ENCODE measurements around the gene TRIM69.
"Not testable (repeated sequence)": the region's sequence is repeated elsewhere in the genome, so short reads cannot be mapped to it uniquely, and the experiment has no call there.

TRIM69 gene

DNA sequence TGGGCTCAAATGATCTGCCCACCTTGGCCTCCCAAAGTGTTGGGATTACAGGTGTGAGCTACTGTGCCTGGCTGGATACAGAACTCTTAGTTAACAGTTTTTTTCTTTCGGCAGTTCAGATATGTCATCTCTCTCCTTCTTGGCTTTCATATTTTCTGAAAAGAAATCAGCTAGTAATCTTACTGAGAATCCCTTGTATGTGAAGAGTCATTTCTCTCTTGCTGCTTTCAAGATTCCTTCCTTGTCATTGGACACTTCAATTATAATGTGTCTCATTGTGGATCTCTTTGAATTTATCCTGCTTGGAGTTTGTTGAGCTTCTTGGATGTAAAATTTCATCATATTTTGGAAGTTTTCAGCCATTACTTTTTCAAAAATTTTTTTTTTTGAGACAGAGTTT, 17.0 kb downstream of the TRIM69 start:
- no peak for DNase-seq

DNA sequence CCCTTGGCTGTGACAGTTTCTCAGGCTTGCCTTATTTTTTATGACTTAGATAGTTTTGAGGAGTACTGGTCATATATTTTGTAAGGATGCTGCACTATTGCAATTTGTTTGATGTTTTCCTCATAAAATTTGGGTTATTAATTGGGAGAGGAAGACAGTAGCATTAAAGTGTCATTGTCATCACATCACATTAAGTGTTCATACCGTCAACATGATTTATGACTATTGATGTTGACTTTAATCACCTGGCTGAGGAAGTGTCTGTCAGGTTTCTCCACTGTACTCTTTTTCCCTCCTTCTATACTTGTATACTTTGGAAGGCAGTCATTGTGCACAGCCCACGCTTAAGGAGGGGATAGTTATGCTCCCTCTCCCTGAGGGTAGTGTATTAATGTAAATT, 26.9 kb downstream of the TRIM69 start:
- DNase-seq: no peak

DNA sequence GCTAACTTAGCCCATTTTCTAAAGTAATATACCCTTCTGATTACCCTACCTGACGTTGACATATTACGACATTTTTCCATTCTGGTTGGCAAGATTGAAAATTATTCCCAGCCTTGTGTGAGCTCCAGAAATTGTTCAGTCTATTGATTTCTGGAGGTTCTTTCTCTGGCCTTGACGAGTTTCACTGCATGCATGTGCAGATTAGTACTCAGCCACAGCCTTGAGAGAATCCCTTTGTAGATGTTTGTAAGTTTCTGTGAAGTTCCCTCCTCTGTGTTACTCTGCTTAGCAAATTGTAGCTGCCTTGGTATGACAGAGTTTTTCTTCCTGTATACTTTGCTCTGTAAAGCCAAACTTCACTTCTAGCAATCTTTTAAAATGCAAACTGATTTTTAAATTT, 27.5 kb downstream of the TRIM69 start:
- DNase-seq: no peak

DNA sequence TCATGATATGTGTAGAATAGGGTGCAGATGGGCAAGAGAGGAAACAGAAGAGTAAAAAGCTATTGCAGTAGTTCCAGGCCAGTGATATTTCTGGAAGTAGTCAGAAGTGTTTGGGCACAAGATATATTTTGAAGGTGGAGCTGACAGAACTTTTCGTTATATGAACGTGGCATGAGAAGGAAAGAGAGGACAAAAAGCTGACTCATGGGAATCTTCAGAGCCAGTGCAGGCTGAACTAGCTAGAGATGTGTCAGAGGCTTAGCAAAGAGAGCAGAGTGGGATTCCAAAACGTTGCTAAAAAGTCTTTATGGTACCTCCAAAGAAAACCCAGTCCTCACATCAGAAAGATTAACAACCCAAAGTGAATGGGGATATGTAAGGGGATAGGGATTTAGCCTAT, 28.7 kb downstream of the TRIM69 start:
- no peak for DNase-seq

DNA sequence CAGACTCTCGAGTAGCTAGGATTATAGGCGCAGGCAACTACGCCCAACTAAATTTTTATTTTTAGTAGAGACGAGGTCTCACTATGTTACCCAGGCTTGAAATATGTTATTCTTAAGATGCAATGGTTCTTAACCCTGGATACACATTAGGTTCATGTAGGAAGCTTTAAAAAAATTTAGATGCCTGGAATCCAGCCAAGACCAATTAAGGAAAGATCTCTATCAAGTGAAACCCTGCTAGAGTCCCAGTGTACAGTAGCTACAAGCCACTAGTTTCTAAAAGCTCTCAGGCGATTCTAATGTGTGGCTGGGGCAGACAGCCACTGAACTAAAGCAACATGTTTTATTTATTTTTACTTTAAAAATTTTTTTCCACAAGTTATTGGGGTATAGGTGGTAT, 33.2 kb downstream of the TRIM69 start:
- DNase-seq: no peak

DNA sequence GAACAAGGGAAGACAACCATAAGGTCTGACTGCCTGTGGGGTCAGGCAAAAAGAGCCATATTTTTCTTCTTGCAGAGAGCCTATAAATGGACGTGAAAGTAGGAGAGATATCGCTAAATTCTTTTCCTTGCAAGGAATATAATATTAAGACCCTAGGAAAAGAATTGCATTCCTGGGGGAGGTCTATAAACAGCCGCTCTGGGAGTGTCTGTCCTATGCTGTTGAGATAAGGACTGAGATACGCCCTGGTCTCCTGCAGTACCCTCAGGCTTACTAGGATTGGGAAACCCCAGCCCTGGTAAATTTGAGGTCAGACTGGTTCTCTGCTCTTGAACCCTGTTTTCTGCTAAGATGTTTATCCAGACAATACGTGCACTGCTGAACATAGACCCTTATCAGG, 34.4 kb downstream of the TRIM69 start:
- not testable (repeated sequence) for DNase-seq

DNA sequence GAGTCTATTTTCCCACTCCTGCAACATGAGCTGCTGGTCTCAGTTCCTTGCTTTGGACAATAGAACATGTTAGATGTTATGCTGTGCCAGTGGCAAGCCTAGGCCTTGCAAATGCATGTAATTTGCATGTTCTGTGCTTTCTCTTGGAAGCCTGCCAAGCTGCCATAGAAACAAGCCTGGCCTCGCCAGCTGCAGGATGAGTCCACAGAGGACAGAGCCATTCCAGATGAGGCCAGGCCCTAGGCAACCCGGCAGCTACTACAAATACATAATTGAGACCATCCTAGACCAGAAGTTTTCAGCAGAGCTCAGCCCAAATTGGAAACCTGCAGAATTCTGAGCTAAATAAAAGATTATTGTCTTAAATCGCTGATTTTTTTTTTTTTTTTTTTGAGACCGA, 39.6 kb downstream of the TRIM69 start:
- DNase-seq: peak; percentile 5

DNA sequence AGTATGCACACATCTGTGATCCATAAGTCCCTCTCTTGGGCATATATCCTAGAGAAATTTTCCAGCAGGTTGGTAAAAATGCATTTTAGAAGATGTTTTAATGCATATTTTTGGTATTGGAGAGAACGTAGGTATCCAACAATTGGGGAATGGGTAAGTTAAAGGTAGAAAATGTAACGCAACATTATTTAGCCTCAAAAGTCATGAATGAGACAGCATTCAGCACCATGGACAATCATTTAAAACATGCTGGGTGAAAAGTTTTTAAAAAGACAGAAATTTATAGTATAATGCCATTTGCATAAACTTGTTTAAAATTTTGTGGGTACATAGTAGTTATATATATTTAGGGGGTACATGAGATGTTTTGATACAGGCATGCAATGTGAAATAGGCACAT, 43.4 kb downstream of the TRIM69 start:
- no peak for DNase-seq

DNA sequence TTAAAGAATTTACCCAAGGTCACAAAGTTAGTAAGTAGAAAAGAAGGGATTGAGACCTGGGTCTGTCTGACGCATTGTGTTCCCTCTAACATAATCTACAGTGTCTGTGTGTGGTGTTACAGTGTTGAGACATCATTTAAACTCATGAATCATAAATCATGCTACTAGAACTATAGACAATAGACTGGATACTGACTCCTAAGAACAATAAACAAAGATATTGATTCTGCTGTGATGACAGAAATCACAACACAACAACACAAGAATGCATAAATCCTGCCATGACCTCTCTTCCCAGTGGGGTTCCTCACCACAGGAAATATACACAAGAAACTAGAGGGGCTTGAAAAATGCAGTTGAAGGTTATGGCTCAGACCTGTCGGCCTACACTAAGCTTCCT, 44.3 kb downstream of the TRIM69 start:
- no peak for DNase-seq

DNA sequence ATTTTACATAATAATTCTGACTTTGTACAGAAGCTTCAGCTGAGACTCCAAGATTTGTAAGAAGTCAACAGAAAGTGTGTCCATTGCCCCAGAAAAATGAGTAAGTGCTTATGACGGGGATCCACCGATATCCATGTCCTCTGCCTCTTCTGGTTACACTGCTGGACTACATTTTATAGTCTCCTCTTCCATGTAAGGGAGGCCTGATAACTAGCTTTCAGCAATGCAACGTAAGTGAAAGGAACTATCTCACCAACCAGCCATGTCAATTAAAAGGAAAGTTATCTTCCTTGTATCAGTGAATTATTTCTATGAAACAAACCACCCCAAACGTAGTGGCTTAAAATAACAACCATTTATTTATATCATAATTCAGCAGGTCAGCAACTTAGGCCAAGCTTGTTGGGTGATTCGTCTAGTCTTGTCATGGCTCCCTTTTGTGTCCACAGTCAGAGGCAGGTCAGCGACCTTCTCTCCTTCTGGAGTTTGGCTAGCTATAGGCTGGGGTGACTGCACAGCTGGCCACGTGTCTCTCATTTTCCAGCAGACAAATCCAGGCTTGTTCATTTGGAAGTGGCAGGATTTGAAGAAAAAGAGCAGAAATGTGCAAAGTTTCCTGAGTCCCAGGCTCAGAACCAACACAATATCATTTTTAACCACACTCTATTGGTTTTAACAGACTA, 44.9 kb downstream of the TRIM69 start:
- DNase-seq: no peak

DNA sequence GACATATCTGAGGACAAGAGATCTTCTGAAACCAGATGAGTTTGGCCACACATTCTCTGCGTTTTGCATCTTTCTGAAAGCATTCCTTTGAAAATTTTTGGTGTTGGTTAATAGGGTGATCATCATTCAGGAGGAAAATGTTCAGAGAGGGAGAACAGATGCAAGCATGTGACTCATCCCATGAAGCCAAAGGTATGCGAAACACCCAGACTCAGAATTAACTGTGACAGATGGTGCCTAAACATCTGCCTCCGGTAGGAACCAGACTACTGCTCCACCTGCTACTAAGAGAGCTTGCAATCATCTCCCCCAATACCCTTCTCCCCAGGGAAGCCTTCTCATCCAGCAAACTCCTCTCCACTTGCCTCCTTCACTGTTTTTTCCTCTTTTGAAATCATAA, 46.2 kb downstream of the TRIM69 start:
- DNase-seq: no peak

DNA sequence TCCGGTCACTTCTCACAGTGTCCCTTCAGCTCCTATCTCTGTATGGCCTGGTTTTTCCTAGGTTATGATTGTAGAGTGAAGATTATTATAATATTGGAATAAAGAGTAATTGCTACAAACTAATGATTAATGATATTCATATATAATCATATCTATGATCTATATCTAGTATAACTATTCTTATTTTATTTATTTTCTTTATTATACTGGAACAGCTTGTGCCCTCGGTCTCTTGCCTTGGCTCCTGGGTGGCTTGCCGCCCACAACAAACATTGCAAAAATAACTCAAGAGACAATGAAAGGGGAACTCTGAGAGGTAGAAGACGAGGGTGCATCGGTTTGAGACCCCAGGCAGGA, 48.6 kb downstream of the TRIM69 start:
- DNase-seq: not testable (repeated sequence)

DNA sequence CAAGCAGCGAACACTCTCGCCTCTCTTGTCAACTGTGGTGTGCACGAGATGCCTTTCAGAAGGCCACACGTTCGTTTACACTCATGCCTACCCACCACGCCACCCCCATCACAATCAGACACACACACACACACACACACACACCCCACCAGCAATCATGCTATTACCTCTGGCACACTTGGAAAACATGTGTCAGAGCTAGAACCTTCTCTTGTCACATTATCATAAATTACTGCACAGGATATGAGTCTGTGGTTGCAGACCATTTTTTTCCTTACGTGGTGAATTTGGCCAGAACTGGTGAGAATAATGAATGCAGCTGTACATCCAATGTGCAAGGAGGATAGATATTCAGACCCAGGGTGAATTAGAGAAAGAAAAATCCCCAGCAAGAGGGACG, 52.4 kb downstream of the TRIM69 start:
- no peak for DNase-seq

DNA sequence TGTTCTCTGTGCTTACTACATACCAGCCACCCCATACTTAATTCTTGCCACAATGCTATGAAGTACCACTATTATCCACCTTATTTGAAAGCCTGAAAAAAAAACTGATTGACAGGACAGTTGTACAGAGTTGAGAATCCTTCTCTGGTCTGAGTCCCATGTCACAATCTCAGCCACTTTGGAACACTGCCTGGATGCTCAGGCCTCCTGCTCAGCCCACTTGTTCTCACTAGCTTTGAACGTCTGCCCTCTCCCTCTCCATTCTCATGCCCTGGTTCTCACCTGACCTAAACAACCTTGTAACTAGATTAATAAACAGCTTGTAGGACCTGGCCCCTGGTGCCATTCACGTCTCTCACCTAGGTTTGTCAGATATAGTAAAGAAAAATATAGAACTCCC, 53.9 kb downstream of the TRIM69 start:
- DNase-seq: no peak

DNA sequence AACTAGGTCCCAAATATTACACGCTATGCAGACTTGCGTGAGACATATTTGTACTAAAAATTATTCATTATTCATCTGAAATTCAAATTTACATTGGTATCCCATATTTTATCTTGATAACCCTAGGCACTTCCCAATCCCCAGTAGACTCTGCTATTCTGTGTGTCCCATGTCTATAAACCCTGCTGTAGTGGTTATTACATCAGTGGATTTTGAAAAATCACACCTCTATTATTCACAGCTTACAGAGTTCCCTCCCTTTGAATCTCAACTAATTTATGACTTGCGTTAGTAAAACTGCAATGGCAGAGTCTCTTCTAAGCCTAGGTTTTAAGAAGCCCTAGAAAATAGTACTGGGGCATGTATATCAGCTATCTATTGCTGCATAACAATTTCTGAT, 54.3 kb downstream of the TRIM69 start:
- DNase-seq: no peak

DNA sequence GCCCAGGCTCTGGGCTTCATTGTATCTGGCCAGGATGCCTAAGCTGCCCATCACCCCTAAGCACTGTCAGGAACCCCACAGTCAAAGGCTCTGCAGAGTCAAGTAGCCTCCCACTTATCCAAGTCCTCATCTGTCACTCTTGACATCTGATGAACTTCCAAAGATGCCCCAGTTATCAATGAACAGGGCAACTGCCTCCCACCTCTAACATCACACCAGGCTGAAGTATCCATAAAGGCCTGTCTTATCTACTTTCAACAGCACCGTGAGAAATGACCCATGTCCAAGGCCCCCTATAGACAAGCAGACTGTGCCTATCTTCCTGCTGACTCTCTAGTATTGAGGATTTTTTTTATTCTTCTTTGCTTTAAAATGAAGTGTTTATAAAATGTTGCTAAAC, 56.4 kb downstream of the TRIM69 start:
- DNase-seq: no peak

DNA sequence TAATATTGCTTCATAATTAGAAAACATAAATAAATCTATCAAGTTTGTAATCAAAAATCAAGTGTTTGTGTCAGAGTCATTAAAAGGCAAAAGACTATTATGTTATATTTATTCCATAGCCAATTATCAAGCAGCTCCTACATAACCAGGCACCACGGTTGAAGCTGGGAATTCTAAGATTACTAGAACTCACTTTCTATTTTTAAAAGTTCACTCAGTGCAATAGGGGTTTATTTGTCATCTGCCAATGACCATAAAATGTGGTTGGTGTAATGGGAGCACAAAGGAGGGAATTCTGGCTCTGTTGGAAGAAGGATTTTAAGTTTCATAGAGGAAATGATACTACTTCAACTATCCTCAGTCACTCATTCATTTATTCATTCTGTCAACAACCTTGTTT, 57.7 kb downstream of the TRIM69 start:
- no peak for DNase-seq

DNA sequence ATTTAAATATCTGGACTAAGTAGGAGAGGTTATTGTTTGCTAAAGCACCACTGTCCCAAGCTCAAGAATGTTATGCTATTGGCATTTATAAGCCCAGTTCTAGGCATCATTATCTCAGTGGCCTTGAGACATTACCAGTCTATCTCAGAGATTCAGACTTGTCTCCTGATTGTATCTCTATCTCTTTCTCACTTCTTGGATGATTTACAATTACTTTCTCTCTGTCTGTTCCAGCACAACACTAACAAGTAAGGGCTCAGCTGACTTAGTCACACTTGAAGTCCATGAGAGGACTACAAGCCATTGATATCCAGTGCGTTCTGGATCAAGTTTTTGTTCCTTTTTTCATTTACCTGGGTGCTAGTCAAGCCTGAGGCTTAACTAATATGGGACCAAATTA, 60.2 kb downstream of the TRIM69 start:
- no peak for DNase-seq

DNA sequence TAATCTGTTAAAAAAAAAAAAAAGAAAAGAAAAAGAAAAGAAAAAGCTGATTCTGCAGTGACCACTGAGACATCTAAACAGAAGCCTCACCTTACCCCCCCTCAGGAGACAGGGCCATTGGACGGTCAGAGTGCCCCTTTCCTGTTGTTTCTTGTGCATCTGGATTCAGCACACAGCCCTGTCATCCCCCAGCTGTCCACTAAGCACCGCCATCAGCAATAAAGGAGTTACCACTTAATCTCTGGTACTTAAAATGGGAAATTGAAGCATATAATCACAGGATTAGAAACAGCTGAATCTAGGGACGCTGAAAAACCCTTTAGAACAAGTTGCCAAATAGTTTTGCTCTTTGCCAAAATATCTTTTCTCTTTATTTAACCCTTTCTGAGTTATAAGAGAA, 62.5 kb downstream of the TRIM69 start:
- no peak for DNase-seq

DNA sequence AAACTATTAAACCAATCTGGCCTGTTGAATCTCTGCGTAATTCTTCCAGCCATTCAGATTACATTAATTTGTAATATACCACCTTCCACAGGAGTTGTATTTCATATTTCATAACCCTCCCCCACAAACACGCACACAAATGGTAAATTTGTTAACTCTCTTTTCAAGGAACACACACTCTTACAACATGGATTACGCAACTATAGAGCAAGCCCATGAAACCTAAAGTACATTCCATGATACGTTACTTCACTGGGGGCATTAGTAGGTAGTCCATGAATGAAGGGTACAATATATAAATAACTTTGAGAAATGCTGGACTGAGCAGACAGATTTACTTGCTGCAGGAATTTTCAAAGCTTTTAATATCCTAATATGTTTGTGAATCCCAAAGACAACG, 65.0 kb downstream of the TRIM69 start:
- no peak for DNase-seq

DNA sequence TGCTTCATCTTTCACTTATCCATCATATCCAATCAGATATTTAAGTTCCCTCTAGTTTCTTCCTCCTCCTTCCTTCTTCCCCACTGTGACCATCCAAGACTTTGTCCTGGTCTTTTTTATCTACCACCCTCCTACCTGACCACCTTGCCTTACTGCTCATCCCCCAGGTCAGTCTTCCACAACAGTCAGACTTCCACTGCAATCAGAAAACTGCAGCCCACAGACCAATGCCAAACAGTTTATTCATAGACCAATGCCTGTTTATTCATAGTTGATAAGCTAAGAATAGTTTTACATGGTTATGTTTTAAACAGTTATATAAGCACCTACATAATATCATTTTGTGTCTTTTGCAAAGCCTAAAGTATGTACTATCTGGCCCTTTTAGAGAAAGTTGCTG, 65.5 kb downstream of the TRIM69 start:
- DNase-seq: no peak

DNA sequence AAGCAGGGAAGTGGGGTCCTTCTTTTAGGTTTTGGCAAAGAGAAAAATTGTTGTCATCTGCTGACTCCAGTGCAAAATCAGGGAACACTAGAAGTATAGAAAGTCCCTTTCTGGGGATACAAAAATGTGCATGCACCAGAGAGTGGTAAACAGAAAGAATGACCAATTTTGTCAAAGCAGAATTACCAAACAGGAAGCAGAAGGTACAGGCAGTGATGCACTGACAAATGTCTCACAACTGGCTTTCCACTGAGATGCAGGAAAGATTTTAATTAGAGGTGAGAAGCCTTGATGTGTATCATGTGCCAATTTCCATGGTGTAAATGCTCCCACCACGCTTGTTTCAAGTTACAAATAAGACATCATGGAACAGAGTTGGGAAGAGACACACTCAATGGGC, 66.0 kb downstream of the TRIM69 start:
- DNase-seq: no peak

DNA sequence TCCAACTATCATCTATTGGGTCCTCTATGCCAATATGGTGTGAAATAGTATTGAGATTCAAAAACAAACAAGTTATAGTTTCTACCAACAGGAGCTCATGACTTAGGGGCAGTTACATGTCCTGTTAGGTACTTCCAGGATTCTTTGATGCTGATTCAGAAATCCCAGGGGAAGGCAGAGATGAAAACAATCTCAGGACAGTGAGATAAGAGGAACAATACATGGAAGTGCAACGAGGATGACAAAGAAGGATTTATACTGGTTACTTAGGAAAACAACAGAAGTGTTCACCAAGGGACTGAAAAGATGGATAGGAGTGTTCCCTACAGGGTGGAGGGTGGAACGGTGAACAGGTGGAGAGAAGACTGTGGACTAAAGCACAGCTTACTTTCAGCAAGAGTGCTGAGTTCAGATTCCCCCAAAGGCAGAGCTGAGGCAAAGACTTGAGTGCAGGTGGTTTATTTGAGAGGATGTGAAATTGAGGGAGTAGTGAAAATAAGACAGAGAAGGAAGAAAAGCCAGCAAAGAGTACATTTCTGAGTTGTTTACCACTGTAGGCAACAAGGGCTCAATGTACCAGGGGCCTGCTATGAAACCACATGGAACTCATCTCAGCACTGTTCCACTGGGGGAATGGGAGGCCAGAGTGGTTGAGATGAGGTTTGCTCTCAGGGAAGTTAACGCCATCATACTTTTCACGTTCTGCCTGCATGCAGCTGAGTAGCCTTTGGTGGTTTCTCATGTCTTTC, 68.1 kb downstream of the TRIM69 start:
- no peak for DNase-seq

DNA sequence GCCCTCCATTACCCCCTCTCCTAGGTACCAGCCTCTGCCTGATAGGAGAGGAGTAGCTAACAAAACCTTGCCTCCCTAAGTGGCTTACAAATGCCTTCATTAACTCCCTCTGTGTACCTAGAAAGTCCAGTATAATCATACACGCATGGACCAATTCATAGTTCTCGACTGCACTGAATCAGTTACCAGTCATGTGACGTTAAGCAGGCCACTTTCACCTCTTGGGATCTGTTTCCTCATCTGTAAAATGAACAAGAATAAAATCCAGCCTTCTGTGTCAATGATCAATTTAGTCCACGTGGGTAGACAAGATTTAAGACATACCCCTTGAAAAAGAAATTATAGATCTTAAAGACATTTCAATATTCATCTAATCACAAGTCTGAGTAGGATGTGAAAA, 72.2 kb downstream of the TRIM69 start:
- DNase-seq: no peak

DNA sequence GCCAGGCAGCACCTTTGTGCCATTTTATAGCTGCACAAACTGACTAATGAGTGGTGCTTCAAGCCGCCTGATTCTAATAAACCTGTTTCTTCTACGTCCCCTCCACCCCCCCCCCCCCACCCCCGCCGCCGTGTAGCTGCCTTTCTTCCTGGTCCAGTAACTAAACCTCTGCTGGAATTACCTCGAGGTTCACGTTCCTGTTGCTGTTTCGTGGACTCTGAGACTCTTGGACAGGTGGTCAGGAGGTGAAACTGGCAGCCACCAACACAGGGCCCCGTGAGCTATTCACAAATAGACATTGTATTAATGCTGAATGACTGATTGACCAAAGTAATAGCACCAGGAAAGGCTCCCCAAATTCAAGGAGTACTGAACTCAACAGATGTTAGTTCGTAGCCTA, 73.9 kb downstream of the TRIM69 start:
- DNase-seq: no peak
